ENCODE results near the gene SLX9.

- no peak for TF ChIP-seq CTCF (IDR thresholded peaks at IDR 0.05; ENCODE audit: low read depth, low read length, poor library complexity, severe bottlenecking)
- no peak for TF ChIP-seq EZH2phosphoT487 (IDR thresholded peaks at IDR 0.05; ENCODE audit: borderline replicate concordance, low read length)
Observed at GRCh38 chr21:44894687-44895302, 45.0 kb upstream of the SLX9 start.
